ENCODE results near the gene TSPAN5. TPM values are rescaled to one million over a fixed set of nuclear protein-coding genes. Genes with fewer than 3 reads are reported as not detected.
"Not testable (repeated sequence)": the region's sequence is repeated elsewhere in the genome, so short reads cannot be mapped to it uniquely, and the experiment has no call there.

TSPAN5 gene
- total RNA-seq, 2 experiments from 2014 or later, result 1.8 to 2.8 TPM

- Mint-ChIP-seq H3K9me3 (peaks cover 4% of the 10 kb centered on the region), H3K36me3 (ENCODE audit: low read depth) (no peaks in the 10 kb centered on the region), H3K4me3 (no peak overlapping the region), H3K27ac (no peak overlapping the region), H3K27me3 (no peaks in the 10 kb centered on the region), H3K4me1 (ENCODE audit: low read depth) (peaks cover 4% of the 10 kb centered on the region)
- Histone ChIP-seq H3K27me3 (ENCODE audit: control insufficient read depth in 1 of 2, insufficient read depth in 2 of 2, low read length in 2 of 2) (no peaks in the 10 kb centered on the region), H3K9me3 (ENCODE audit: control insufficient read depth in 1 of 2, insufficient read depth in 1 of 2, low read length in 2 of 2) (peaks cover 0 to 8% of the 10 kb centered on the region in 2 experiments), H3K36me3 (ENCODE audit: insufficient read depth, low read length) (peaks cover 2% of the 10 kb centered on the region), H3K27ac (ENCODE audit: low read depth in 1 of 2, low read length in 2 of 2) (no peak overlapping the region), H3K4me3 (ENCODE audit: low read length) (no peak overlapping the region), H3K4me1 (ENCODE audit: insufficient read depth, low read length) (no peaks in the 10 kb centered on the region)
- intact Hi-C loops (cut with DNase I, micrococcal nuclease), result no loop called here
- ATAC-seq (ENCODE audit: poor library complexity) (no peak), DNase-seq (no peak)
- no peak for TF ChIP-seq CTCF (IDR thresholded peaks at IDR 0.05)
- CTCF ChIA-PET, result no interaction called here
- POLR2A ChIA-PET, result no interaction called here
These were observed 121.8 kb downstream of the TSPAN5 start for GRCh38 chr4:98536631-98537030.

GRCh38 chr4:98534146-98534545 is 124.3 kb downstream of the TSPAN5 start:
- H3K27ac Mint-ChIP-seq, POLR2A ChIA-PET: not testable (repeated sequence)

GRCh38 chr4:98530572-98530971 is 127.8 kb downstream of the TSPAN5 start:
- no peak for ATAC-seq (ENCODE audit: poor library complexity)
- Mint-ChIP-seq H3K27ac (no peak overlapping the region), H3K4me1 (ENCODE audit: low read depth) (peaks cover 43% of the 10 kb centered on the region), H3K36me3 (ENCODE audit: low read depth) (no peaks in the 10 kb centered on the region), H3K27me3 (no peaks in the 10 kb centered on the region), H3K9me3 (peaks cover 4% of the 10 kb centered on the region), H3K4me3 (no peak overlapping the region)
- TF ChIP-seq CTCF (IDR thresholded peaks at IDR 0.05), result no peak
- DNase-seq, result no peak
- ChIA-PET POLR2A (interaction anchor here (1.4 kb wide), 1 partner anchor 9 kb away, joined by 3 read pairs; no protein-coding TSS in a partner anchor), CTCF (no interaction called here)
- Histone ChIP-seq H3K27ac (ENCODE audit: low read depth in 1 of 2, low read length in 2 of 2) (no peak overlapping the region), H3K36me3 (ENCODE audit: insufficient read depth, low read length) (no peaks in the 10 kb centered on the region), H3K9me3 (ENCODE audit: control insufficient read depth in 1 of 2, insufficient read depth in 1 of 2, low read length in 2 of 2) (no peaks in the 10 kb centered on the region), H3K27me3 (ENCODE audit: control insufficient read depth in 1 of 2, insufficient read depth in 2 of 2, low read length in 2 of 2) (no peaks in the 10 kb centered on the region), H3K4me1 (ENCODE audit: insufficient read depth, low read length) (no peaks in the 10 kb centered on the region), H3K4me3 (ENCODE audit: low read length) (no peak overlapping the region)
- intact Hi-C loops (cut with DNase I, micrococcal nuclease), result no loop called here

More at GRCh38 chr4:98534146-98534545, 124.3 kb downstream of the TSPAN5 start:
- H3K36me3 ChIP-seq (ENCODE audit: insufficient read depth, low read length); H3K36me3 Mint-ChIP-seq (ENCODE audit: low read depth); H3K9me3 ChIP-seq (ENCODE audit: control insufficient read depth in 1 of 2, insufficient read depth in 1 of 2, low read length in 2 of 2); H3K9me3 Mint-ChIP-seq; DNase-seq; H3K27me3 ChIP-seq (ENCODE audit: control insufficient read depth in 1 of 2, insufficient read depth in 2 of 2, low read length in 2 of 2); H3K4me1 ChIP-seq (ENCODE audit: insufficient read depth, low read length); H3K27ac ChIP-seq (ENCODE audit: low read depth in 1 of 2, low read length in 2 of 2); intact Hi-C loops (cut with DNase I, micrococcal nuclease); ATAC-seq (ENCODE audit: poor library complexity); H3K4me3 Mint-ChIP-seq; H3K27me3 Mint-ChIP-seq; H3K4me3 ChIP-seq (ENCODE audit: low read length): not testable (repeated sequence)
- CTCF ChIA-PET, result interaction anchor here (0.6 kb wide), 1 partner anchor 23 kb away, joined by 5 read pairs; no protein-coding TSS in a partner anchor
- peaks cover 20% of the 10 kb centered on the region for H3K4me1 Mint-ChIP-seq (ENCODE audit: low read depth)

- H3K27ac Mint-ChIP-seq, result no peak overlapping the region
- H3K27me3 ChIP-seq (ENCODE audit: control insufficient read depth in 1 of 2, insufficient read depth in 2 of 2, low read length in 2 of 2), result no peaks in the 10 kb centered on the region
- no peaks in the 10 kb centered on the region for H3K36me3 Mint-ChIP-seq (ENCODE audit: low read depth)
- no peaks in the 10 kb centered on the region for H3K9me3 ChIP-seq (ENCODE audit: control insufficient read depth in 1 of 2, insufficient read depth in 1 of 2, low read length in 2 of 2)
- CTCF ChIA-PET, result no interaction called here
- H3K4me1 Mint-ChIP-seq (ENCODE audit: low read depth), result peaks cover 43% of the 10 kb centered on the region
- H3K4me3 ChIP-seq (ENCODE audit: low read length), result no peak overlapping the region
- no peak for TF ChIP-seq CTCF (IDR thresholded peaks at IDR 0.05)
- H3K4me1 ChIP-seq (ENCODE audit: insufficient read depth, low read length), result no peaks in the 10 kb centered on the region
- H3K36me3 ChIP-seq (ENCODE audit: insufficient read depth, low read length), result no peaks in the 10 kb centered on the region
- no peak for ATAC-seq (ENCODE audit: poor library complexity)
- no peak overlapping the region for H3K27ac ChIP-seq (ENCODE audit: low read depth in 1 of 2, low read length in 2 of 2)
- intact Hi-C loops (cut with DNase I, micrococcal nuclease), result no loop called here
- H3K9me3 Mint-ChIP-seq, result peaks cover 4% of the 10 kb centered on the region
- H3K27me3 Mint-ChIP-seq, result no peaks in the 10 kb centered on the region
- POLR2A ChIA-PET, result interaction anchor here (1.3 to 1.4 kb wide), 2 partner anchors 9 to 12 kb away, joined by 3 to 4 read pairs; no protein-coding TSS in a partner anchor
- no peak overlapping the region for H3K4me3 Mint-ChIP-seq
- DNase-seq, result no peak
These were observed 128.3 kb downstream of the TSPAN5 start for GRCh38 chr4:98529970-98530569.
